Muscle layer of duodenum (tissue), 2 donors: ENCODE results near the gene RFX2.
"Not testable (repeated sequence)": the region's sequence is repeated elsewhere in the genome, so short reads cannot be mapped to it uniquely, and the experiment has no call there.

Experiments
- H3K27ac ChIP-seq: one replicate; pipeline ENCODE4 v1.7.0; 2013; ENCODE audit warnings: mild to moderate bottlenecking, low read length
- H3K27me3 ChIP-seq: one replicate; pipeline ENCODE4 v1.7.0; 2013; ENCODE audit warnings: low read depth, mild to moderate bottlenecking, control low read depth, low read length
- H3K36me3 ChIP-seq, 2 donors: one replicate each; pipeline ENCODE4 v1.7.0; 2013; ENCODE audit warnings: low read length in 2 of 2, control low read depth in 1 of 2, mild to moderate bottlenecking in 1 of 2; ENCODE audit not compliant: insufficient read depth in 2 of 2, control insufficient read depth in 1 of 2
- H3K4me1 ChIP-seq, 2 donors: one replicate each; pipeline ENCODE4 v1.7.0; 2013; ENCODE audit warnings: low read length in 2 of 2, mild to moderate bottlenecking in 2 of 2, control low read depth in 1 of 2, moderate library complexity in 1 of 2; ENCODE audit not compliant: insufficient read depth in 2 of 2, control insufficient read depth in 1 of 2
- H3K4me3 ChIP-seq, 2 donors: one replicate each; pipeline ENCODE4 v1.7.0; 2013; ENCODE audit warnings: low read length in 2 of 2, low read depth in 1 of 2, mild to moderate bottlenecking in 1 of 2
- H3K9me3 ChIP-seq, 2 donors: one replicate each; pipeline ENCODE4 v1.7.0; 2013; ENCODE audit warnings: low read length in 2 of 2, control low read depth in 1 of 2, mild to moderate bottlenecking in 1 of 2; ENCODE audit not compliant: control insufficient read depth in 1 of 2
- donor health status: healthy.

RFX2 gene

DNA sequence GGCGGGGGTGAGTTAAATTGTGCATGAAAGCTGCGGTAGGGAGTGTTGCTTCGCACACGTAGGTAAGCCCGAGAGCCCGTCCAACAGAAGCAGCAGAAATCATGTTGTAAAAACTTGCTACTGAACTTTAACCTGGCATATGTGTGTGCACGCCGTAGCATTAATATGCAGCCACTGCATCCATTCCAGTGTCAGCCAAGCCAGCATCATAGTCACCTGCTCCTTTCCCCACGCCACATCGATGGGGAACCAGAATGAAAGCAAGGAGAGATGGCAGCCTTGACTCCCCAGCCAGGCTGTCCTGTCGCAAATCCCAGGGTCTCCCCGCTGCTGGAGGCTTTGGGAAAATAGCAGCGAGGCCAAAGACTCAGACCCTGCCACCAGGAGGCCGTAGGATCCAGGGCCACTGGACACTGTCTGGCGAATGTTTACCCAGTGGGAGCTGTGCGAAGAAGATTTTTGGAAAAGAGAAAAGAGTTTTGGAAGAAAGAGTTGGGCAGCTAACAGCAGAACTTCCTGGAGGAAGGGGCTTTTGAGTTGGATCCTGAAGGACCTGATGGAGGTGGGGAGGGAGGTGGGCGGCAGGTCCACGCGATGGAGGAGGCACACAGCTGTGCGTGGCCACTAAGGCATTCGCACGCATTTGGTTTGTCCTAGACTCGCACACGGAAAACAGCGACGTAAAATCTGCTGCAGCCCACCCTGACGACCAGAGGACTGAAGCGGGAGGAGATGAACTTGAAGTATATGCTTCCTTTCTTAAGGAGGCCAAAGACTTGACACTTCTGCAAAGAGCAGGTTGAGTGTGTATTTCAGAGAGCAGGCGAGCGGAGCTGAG lies 83.7 kb downstream of the RFX2 start:
- Histone ChIP-seq H3K36me3 (peaks cover 13 to 38% of the 10 kb centered on the region in 2 donors), H3K4me1 (peaks cover 0 to 3% of the 10 kb centered on the region in 2 donors), H3K4me3 (no peak overlapping the region), H3K27me3 (no peaks in the 10 kb centered on the region), H3K9me3 (no peaks in the 10 kb centered on the region), H3K27ac (no peak overlapping the region)

DNA sequence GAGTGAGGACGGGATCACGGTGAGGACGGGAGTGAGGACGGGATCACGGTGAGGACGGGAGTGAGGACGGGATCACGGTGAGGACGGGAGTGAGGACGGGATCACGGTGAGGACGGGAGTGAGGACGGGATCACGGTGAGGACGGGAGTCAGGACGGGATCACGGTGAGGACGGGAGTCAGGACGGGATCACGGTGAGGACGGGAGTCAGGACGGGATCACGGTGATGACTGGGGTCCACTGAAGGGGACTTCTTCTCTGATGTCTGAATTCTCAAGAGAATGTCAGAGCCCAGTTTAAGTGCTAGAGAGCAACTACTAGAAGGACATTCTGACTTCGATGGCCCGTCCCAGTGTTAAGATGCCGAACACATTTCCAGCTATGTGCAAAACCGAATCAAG lies 85.5 kb downstream of the RFX2 start:
- H3K4me1 ChIP-seq, H3K4me3 ChIP-seq, H3K27me3 ChIP-seq, H3K27ac ChIP-seq, H3K9me3 ChIP-seq: not testable (repeated sequence)
- H3K36me3 ChIP-seq = peaks cover 13 to 46% of the 10 kb centered on the region in 2 donors

DNA sequence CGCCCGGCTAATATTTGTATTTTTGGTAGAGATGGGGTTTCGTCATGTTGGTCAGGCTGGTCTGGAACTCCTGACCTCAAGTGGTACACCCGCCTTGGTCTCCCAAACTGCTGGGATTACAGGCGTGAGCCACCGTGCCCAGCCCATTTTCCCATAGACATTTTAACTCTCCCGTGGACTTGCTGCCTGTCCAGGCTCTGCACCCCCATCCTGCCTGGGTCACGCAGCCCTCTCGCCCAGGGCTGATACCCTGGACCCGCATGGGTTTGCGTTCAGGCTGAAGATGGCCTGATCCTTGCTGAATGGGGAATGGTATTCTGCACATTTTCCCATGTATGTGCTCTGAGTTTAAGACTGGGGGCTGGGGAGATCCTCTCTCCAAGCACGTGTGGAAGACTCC lies 86.4 kb downstream of the RFX2 start:
- Histone ChIP-seq H3K27ac (no peak overlapping the region), H3K4me1 (peaks cover 0 to 3% of the 10 kb centered on the region in 2 donors), H3K27me3 (no peaks in the 10 kb centered on the region), H3K9me3 (no peaks in the 10 kb centered on the region), H3K36me3 (peaks cover 13 to 48% of the 10 kb centered on the region in 2 donors), H3K4me3 (no peak overlapping the region)

DNA sequence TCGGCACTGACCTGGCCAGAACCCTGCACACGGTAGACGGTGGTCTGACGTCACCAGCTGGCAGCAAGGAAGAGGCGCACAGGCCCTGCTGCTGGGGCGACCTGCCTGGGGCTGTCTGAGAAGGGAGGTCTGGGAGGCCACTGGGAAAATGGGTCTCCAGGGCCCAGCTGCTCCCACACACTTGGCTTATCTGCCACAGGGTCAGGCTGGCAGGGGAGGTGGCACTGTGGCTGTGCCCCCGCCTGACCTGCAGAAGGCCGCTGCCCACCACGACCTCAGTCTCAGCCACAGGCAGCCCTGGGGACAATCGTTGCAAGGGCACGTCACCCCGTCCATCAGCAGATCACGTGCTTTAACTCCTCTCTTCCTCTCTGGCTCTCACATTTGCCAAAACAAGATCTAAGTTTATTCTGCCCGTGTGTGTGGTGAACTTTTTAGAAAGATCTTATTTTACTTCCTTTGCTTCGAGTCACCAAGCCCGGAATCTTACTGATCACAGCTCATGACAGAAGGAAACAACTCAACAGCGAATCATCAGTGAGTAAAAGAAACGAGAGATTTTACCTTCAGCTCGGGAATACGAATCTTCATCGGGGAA lies 87.1 kb downstream of the RFX2 start:
- peaks cover 13 to 41% of the 10 kb centered on the region in 2 donors for H3K36me3 ChIP-seq
- H3K27me3 ChIP-seq = no peaks in the 10 kb centered on the region
- peaks cover 0 to 3% of the 10 kb centered on the region in 2 donors for H3K4me1 ChIP-seq
- H3K27ac ChIP-seq = no peak overlapping the region
- H3K4me3 ChIP-seq = no peak overlapping the region
- no peaks in the 10 kb centered on the region for H3K9me3 ChIP-seq

DNA sequence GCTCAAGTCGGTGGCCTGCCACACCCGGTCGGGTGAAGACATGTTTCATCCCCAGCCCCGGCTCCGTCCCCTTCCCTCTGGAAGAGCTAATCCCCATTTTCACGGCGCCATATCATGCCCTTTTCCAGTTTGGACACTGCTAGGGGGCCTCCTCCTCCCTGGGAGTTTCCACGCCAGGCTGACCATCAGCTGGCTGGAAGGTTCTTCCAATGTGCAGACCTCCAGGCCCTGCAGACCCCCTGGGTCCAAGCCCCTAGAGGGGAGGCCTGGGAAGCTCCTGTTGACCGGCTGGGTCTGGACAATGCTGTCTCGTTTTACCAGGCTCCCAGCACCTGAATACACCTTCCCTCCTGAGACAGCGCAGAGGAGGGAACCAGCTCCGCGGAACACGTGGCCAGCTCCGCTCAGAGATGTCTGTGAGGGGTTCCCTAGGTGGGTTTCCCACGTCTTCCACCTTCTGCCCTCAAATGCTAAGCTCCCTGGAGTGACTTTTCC lies 87.7 kb downstream of the RFX2 start:
- Histone ChIP-seq H3K4me3 (no peak overlapping the region), H3K36me3 (peaks cover 13 to 40% of the 10 kb centered on the region in 2 donors), H3K27ac (no peak overlapping the region), H3K27me3 (no peaks in the 10 kb centered on the region), H3K4me1 (peaks cover 0 to 3% of the 10 kb centered on the region in 2 donors), H3K9me3 (no peaks in the 10 kb centered on the region)

DNA sequence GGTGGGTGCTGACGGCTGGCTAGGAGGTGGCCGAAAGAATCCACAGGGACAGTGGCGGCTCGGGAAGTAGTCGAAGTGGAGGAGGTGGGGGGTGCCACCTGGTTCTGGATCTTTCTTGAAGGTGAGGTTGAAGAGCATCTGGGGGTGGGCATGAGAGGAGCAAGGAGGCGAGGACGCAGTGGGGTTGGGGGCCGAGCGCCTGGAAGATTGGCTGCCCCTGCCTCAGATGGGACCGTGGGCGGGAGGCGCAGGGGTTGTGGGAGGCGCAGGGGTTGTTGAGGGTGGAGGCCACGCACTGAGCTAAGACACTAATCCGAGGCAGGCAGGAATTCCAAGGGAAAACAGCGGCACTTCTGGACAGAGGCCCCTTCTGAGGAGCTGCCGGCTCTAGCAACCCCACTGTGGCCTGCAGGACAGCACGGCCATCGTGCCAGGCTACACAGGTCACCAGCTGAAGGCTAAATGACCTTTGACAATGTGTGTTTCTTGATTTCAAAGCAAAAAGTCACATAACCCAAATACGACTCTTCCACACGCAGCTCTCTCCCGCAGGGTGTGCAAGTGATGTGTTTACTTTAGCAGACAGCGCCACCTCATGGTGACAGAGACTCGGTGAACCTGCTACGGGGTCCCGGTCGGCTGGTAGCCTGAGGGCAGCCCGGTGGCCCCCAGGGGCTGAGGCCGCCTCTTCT lies 88.3 kb downstream of the RFX2 start:
- Histone ChIP-seq H3K4me1 (peaks cover 0 to 3% of the 10 kb centered on the region in 2 donors), H3K9me3 (no peaks in the 10 kb centered on the region), H3K27ac (no peak overlapping the region), H3K27me3 (no peaks in the 10 kb centered on the region), H3K4me3 (no peak overlapping the region), H3K36me3 (peaks cover 13 to 35% of the 10 kb centered on the region in 2 donors)

DNA sequence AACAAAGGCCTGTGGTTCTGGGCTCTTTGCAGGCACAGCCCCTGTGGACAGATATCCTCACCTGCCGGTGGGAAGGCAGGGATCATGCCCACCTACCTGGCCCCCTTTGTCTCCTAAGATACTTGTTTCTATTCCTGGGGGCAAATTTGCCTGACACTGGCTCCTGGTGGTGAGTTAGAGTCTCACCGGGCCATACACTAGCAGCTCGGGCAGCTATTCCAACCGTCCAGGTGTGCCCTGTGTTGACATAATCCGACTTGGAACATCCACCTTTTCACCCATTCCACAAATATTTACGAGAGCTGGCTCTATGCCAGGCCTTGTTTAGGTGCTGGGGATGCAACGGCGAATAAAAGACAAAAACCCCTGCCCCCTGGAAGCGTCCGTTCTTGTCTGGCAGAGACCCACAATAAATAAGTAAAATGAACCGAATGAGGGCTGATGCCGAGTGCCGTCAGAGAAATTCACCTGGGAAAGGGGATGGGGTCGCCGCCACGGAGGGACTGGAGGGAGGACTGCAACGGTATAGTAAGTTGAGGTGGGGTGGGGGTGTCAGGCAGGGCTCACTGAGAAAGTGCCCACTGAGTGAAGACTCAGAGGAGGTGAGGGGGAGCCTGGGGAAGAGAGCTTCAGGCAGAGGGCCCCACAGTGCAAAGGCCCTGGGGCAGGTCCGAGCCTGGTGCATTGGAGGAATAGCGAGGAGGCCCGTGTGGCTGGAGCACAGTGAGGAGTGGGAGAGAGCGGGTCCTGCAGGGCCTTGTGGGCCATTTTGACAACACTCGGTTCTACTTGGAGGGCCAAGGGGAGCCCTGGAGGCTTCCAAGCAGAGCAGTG lies 89.1 kb downstream of the RFX2 start:
- H3K27ac ChIP-seq = no peak overlapping the region
- H3K4me3 ChIP-seq = no peak overlapping the region
- H3K4me1 ChIP-seq = peaks cover 0 to 3% of the 10 kb centered on the region in 2 donors
- no peaks in the 10 kb centered on the region for H3K9me3 ChIP-seq
- peaks cover 13 to 26% of the 10 kb centered on the region in 2 donors for H3K36me3 ChIP-seq
- H3K27me3 ChIP-seq = no peaks in the 10 kb centered on the region

DNA sequence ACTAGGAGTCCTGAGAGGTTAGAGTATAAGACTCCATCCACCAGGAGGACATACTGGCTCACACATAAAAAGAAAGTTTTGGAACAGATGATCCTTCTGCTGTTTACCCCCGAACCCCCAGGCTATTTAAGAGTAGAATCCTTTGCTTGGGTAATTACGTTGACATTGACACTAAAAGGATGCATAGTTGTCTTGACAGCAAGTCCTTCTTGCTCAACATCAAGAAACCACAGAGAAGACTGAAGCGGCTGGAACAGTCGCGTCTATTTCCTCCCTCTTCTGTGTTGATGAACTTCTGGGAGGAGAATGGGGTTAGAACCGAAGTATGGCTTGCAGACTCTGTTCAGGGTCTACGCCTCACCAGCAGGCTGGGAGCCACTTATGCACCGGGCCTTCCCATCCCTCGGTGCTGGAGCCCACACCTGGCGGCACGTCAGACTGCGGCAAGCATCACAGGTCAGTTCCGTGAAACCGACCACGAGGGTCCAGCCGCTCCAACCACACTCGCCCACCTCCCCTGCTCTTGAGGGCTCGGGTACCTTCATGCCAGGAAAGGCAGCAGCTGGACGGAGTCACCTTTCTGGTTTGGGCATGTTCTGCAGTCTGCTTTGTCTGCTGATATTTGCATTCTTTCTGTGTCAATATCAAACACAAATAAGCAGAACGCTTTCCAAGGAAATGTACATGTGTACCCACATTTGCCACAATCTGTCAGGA lies 90.0 kb downstream of the RFX2 start:
- Histone ChIP-seq H3K4me1 (peaks cover 0 to 3% of the 10 kb centered on the region in 2 donors), H3K27me3 (no peaks in the 10 kb centered on the region), H3K9me3 (no peaks in the 10 kb centered on the region), H3K4me3 (no peak overlapping the region), H3K27ac (no peak overlapping the region), H3K36me3 (peaks cover 13 to 28% of the 10 kb centered on the region in 2 donors)

DNA sequence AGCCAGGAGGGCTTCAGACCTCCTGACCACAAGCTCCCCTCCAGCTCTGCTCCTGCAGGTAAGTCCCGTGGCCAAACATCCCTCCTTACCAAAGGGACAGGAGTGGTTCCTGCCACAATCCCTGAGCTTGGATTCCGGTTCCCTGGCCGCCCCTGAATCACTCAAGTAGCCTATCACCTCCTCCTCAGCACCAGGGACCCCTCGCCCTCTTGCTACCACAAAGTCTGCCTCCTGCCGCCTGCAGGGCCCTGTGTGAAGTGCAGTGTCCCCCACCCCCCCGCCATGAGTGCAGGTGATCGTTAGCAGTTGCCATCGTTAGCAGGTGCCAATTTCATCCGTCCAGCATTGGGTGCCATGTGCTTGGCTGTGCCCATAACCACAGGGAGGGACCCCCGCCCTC lies 91.5 kb downstream of the RFX2 start:
- Histone ChIP-seq H3K27me3 (no peaks in the 10 kb centered on the region), H3K4me3 (no peak overlapping the region), H3K9me3 (no peaks in the 10 kb centered on the region), H3K4me1 (peaks cover 0 to 3% of the 10 kb centered on the region in 2 donors), H3K27ac (no peak overlapping the region), H3K36me3 (peaks cover 7 to 40% of the 10 kb centered on the region in 2 donors)

DNA sequence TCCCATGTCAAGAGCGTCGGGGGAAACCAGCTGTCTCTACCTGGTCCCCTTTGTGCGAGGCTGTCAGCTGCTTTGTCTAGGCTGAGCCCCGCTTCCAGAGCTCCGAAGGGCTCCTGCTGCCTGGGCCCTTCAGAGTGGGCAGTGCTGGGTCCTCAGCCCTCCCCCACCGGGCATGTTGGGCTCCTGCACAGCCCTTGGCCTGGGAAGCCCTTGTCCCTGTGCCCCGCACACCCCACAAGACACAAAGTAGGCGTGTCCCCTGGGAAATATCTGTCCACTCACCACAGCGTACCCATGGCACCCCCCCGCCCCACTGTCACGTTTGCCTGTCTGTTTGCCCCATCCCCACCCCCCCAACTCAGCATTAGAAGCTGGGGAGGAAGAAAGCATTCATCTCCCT lies 92.7 kb downstream of the RFX2 start:
- Histone ChIP-seq H3K9me3 (no peaks in the 10 kb centered on the region), H3K27ac (no peak overlapping the region), H3K27me3 (no peaks in the 10 kb centered on the region), H3K4me3 (no peak overlapping the region), H3K4me1 (no peaks in the 10 kb centered on the region), H3K36me3 (peaks cover 5 to 33% of the 10 kb centered on the region in 2 donors)
